Hematopoietic multipotent progenitor cell treated with erythropoietin and hydrocortisone succinate and interleukin-3 and kit ligand, for 8 days (in vitro differentiated cells): ENCODE results near the gene PRLR.
"Not testable (repeated sequence)": the region's sequence is repeated elsewhere in the genome, so short reads cannot be mapped to it uniquely, and the experiment has no call there.

ENCODE experiments used
- DNase-seq: peaks from one replicate; pipeline ENCODE4 v3.0.0-alpha.2; 2015

The PRLR gene

DNA sequence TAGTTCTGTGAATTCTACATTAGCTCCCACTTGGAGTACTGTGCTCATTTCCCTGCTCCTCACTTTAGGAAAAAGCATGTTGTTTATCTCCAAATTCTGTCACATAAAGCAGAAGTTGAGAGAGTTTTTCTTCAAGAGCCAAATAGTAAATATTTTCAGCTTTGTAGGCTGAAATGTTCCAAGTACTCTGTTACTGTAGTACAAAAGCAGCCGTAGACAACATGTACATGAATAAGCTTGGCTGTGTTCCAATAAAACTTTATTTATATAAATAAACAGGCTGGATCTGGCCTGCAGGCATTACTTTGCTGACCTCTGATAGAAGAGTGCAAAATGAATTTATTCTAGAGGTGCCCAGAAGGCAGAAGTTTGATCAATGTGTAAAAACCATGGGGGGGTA lies 109.6 kb downstream of the PRLR start:
- no peak for DNase-seq

- DNase-seq: no peak
Observed at GRCh38 chr5:35117967-35118366, 112.3 kb downstream of the PRLR start.

GRCh38 chr5:35115920-35116319 lies 114.4 kb downstream of the PRLR start:
- DNase-seq: no peak

DNA sequence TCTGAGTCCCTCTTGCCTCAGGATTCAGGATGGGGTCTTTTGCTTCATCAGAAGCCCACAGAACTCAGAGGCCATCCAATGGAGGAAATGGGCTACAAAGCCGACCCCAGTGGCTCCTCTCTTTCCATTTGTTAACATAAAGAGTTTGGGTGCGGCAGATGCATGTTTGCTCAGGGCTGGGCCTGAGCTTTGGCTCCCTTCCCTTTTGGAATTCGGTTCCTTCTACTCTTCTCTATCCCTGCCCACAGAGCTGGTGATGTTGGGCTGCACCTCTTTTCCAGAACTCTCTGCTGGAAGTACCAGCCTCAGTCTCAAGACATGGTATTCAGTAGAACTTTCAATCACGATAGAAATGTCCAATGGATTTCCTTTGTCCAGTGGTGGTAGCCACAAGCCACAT lies 115.6 kb downstream of the PRLR start:
- DNase-seq: no peak

DNA sequence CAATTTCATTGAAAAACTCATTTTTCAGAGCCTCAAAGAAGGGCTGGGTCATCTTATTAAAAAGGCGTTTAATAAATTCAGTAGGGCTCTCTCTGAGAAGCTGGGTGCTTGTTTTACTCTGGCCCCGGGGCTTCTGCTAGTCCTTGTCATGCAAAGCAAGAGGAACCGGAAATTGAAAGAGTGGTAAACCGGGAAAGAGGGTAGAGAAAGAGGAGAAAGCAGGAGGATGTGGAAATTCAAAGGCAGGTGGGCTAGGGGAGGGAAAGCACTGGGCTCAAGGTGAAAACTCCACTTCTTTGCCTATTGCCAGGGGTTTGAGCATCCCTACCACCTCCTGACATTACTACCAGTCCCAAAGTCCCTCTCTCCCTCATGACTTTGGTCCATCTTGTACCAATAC lies 118.0 kb downstream of the PRLR start:
- DNase-seq: no peak

DNA sequence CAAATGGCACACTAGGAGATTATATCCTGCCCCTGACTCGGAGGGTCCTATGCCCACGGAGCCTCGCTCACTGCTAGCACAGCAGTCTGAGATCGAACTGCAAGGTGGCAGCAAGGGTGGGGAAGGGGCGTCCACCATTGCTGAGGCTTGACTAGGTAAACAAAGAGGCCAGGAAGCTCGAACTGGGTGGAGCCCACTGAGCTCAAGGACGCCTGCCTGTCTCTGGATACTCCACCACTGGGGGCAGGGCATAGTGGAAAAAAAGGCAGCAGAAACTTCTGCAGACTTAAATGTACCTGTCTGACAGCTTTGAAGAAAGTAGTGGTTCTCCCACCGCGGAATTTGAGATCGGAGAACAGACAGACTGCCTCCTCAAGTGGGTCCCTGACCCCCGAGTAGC lies 125.7 kb downstream of the PRLR start:
- DNase-seq: not testable (repeated sequence)

GRCh38 chr5:35103637-35104299 lies 126.5 kb downstream of the PRLR start:
- no peak for DNase-seq

DNA sequence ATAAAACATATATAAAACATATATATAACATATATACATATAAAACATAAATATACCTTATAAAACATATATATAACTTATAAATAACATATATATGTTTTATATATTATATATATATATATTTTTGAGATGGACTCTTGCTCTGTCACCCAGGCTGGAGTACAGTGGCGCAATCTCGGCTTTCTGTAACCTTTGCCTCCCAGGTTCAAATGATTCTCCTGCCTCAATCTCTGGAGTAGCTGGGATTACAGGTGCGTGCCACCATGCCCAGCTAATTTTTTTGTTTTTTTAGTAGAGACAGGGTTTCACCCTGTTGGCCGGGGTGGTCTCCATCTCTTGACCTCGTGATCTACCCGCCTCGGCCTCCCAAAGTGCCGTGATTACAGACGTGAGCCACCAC lies 128.6 kb downstream of the PRLR start:
- DNase-seq: not testable (repeated sequence)

DNA sequence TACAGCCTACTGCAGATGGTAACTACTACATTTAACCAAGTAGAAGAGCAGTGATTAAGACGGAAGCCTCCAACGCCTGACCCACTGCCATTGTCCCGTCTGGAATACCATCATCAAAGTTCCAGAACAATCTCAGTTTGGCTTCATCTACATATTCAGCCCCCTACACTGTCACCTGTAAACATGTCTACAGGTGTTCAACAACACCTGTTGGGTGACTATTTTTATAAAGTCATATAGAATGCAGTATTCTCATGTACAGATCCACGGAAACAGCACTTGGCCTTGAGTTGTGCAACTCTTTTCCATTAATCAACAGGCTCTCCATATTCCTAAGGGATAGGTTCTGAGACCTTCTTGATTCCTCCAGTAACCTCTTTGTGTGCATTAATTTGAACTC lies 129.3 kb downstream of the PRLR start:
- no peak for DNase-seq

DNA sequence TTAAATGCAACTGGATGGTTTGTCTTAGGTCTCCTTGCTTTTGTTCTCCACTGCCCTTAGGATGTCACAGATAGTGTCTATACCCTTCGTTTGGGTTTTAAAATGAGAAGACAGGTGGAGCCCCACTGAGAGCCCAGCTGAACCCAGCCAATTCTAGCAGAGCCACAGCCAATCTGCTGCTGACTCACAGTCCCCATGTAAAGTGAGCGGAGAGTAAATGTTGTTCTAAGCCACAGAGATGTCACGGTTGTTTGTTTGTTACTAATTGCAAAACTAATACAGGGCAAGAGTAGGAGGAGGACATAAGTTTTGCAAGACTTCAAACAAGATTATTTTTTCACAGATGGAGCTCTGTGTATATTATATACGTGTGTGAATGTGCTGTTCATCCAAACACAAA lies 132.1 kb downstream of the PRLR start:
- DNase-seq: no peak

- no peak for DNase-seq
Observed at GRCh38 chr5:35096932-35097331, 133.4 kb downstream of the PRLR start.

GRCh38 chr5:35096216-35096615 lies 134.1 kb downstream of the PRLR start:
- DNase-seq: no peak

- no peak for DNase-seq
Observed at GRCh38 chr5:35095366-35095765, 134.9 kb downstream of the PRLR start.

GRCh38 chr5:35094948-35095347 lies 135.3 kb downstream of the PRLR start:
- DNase-seq: no peak

DNA sequence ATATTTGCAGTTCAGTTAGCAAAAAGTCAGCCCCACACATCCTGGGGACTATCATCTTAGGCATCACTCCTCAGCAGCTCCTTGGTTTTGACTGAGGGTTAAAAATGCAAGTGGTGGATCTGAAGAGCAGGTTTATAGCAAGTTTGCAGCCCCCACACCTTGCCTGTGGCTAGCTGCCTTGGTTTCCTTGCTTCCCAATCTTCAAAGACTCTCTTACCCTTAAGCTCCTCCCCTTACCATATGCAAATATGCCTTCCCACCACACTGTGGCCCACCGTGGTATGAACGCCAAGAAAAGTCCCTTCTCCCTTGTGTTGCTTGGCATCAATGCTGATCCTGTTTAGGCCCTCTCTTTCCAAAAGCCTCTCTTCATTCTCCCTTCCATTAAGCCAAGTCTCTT lies 137.6 kb downstream of the PRLR start:
- no peak for DNase-seq

- no peak for DNase-seq
Observed at GRCh38 chr5:35091704-35092103, 138.6 kb downstream of the PRLR start.

DNA sequence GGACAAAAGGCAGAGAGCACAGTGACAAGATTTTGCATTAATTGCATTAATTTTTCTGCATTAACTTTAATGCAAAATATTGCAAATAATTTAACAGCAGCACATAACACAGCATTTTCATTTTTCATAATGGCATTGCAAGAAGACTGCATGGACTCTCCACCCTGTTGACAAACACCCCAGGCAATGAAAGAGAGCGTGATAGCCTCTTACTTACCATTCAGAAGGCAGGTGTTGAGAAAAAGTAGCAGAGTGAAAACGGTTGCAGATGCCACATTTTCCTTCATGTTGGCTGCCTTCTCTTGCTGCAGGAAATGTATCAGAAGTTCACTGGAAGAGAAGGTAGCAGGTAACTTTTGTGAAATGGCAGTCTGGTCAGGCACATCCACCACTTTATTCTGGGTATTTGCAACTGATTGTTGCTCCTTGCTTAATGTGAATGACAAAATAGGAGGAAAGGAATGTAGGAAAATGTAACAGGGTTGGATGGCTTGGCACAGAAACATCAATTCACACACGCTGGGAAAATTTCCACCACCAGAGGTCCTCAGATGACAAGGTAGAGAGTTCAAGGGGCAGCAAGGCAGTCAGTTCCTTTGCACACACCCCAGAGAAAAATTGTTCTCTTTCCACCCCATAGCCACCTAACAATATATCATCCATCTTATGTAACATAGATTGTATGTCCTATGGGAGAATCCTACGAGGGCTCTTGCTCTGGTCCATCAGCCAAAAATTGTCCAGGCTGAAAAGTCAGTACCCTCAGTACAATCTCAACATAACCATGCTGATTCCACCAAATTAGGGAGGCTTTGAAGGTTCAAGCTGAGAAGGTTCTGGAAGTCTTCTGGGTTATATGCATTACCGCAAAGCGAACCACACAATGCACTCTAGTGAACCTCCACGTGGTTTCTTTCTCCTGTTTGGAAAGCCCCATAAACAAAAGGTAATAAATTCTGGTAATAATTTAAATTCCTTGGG lies 140.7 kb downstream of the PRLR start:
- peak; percentile 51 for DNase-seq

DNA sequence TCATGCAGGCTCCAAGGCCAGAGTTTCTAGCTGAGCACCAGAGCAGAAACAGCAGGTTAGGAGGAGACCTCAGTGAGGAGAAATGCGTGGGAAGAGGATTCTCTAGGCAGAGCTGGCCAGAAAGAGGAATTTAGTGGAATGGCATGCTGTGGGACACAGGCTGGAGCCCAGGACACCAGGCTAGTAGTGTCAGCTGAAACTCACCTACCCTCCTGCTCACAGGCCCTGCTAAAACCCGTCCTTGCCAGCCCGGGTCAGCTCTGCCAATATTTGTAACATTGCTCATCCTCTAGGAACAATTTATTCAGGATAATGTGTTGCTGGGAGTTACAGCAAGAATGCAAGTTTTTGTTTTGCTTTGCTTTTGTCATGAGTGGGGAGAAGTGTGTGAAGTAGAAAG lies 142.3 kb downstream of the PRLR start:
- DNase-seq: no peak

DNA sequence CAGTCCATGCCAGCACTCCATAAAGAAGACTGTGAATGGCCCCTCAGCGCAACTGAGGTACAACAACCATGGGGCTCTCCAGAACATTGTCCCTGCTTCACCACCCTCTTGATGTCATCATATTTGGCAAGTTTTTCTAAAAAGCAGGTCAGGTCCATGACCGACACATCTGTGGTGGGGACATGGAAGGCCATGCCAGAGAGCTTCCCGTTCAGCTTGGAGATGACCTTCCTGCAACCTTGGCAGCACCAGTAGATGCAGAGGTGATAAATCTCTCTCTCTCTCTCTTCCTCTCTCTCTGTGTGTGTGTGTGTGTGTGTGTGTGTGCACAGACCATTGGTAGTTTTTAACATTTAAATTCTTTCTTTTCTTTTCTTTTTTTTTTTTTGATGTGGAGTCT lies 147.1 kb downstream of the PRLR start:
- DNase-seq: no peak

- no peak for DNase-seq
Observed at GRCh38 chr5:35082530-35082929, 147.8 kb downstream of the PRLR start.

GRCh38 chr5:35081134-35081533 lies 149.2 kb downstream of the PRLR start:
- no peak for DNase-seq

DNA sequence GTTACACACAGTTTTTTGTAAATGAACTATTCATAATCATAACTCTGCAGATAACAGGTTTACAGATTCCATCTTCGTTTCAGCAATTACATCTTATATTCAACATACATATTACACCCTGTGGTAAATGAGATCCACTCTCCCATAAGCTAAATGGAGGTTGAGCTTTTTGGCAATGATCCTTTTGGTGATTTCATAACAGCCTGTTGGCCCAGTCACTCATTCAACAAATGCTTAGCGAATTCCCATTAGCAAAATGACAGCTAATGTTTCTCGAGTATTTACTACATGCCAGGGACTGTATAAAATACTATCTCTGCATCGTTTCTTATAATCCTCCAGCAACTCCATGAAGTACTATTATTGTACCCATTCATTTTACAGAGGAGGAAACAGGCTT lies 157.1 kb downstream of the PRLR start:
- DNase-seq: no peak

GRCh38 chr5:35069188-35069587 lies 161.1 kb downstream of the PRLR start:
- DNase-seq: no peak

GRCh38 chr5:35067985-35068384 lies 162.3 kb downstream of the PRLR start:
- DNase-seq: no peak
